Prostate gland (tissue), 2 donors: ENCODE measurements around the gene SPATC1L. TPM values are rescaled to one million over a fixed set of nuclear protein-coding genes. Genes with fewer than 3 reads are reported as not detected.

Experiments used
- DNase-seq: peaks from one replicate; pipeline ENCODE4 v3.0.0-alpha.2; 2019; ENCODE audit warnings: low spot score
- H3K27ac ChIP-seq, 2 donors: fragments of 200-600 bp; sonication (generic); 2 replicates each; pipeline ENCODE4 v1.5.1; 2017 to 2019
- H3K27me3 ChIP-seq: fragments of 200-600 bp; sonication (generic); replicated peaks from 2 replicates; pipeline ENCODE4 v1.5.1; 2019; ENCODE audit not compliant: insufficient read depth
- H3K36me3 ChIP-seq, 2 donors: fragments of 200-600 bp; sonication (generic); 1 replicate in 1 of 2; 2 replicates in 1 of 2; pipeline versions ENCODE4 v1.5.1 to v1.8.1; 2017 to 2019
- H3K4me1 ChIP-seq: fragments of 200-600 bp; sonication (generic); replicated peaks from 2 replicates; pipeline ENCODE4 v1.5.1; 2019
- H3K4me3 ChIP-seq, 2 donors: fragments of 200-600 bp; sonication (generic); 2 replicates each; pipeline ENCODE4 v1.5.1; 2017 to 2019
- H3K9me3 ChIP-seq: fragments of 200-600 bp; sonication (generic); 2 replicates; pipeline ENCODE4 v1.5.1; 2017
- CTCF ChIP-seq, 4 experiments: fragments of 200-600 bp in 2 of 4; fragments of 450-650 bp in 2 of 4; sonication (generic) in 2 of 4; IDR thresholded peaks; 1 replicate in 3 of 4; 2 replicates in 1 of 4; pipeline ENCODE4 v1.5.1; 2016 to 2019; ENCODE audit warnings: antibody characterized with exemption in 4 of 4, mild to moderate bottlenecking in 2 of 4, moderate library complexity in 2 of 4
- POLR2A ChIP-seq: fragments of 450-650 bp; IDR thresholded peaks from one replicate; pipeline ENCODE4 v1.6.1; 2016; ENCODE audit warnings: antibody characterized with exemption, mild to moderate bottlenecking
- POLR2AphosphoS5 ChIP-seq: sonication (generic); formaldehyde crosslinking; IDR thresholded peaks from one replicate; pipeline ENCODE4 v1.6.1; 2017; ENCODE audit warnings: antibody characterized with exemption
- WGBS: methylation state at CpG from one replicate; pipeline ENCODE4 v1.1.5; 2018; 5-methylcytosine and 5-hydroxymethylcytosine counted together
- intact Hi-C: fragments of 100-400 bp; cut with DNase I; formaldehyde crosslinking; loops from one replicate; pipeline ENCODE4 v1.14.2; 2022
- total RNA-seq, 2 donors: library from RNA; depleted of rRNA; stranded (reverse); fragments of >200 nt; gene quantifications; one replicate each; pipeline ENCODE4 v1.1.0, GENCODE V29; 2016

The SPATC1L gene
- total RNA-seq, 2 donors from 2014 or later = 42.0 to 79.4 TPM

DNA sequence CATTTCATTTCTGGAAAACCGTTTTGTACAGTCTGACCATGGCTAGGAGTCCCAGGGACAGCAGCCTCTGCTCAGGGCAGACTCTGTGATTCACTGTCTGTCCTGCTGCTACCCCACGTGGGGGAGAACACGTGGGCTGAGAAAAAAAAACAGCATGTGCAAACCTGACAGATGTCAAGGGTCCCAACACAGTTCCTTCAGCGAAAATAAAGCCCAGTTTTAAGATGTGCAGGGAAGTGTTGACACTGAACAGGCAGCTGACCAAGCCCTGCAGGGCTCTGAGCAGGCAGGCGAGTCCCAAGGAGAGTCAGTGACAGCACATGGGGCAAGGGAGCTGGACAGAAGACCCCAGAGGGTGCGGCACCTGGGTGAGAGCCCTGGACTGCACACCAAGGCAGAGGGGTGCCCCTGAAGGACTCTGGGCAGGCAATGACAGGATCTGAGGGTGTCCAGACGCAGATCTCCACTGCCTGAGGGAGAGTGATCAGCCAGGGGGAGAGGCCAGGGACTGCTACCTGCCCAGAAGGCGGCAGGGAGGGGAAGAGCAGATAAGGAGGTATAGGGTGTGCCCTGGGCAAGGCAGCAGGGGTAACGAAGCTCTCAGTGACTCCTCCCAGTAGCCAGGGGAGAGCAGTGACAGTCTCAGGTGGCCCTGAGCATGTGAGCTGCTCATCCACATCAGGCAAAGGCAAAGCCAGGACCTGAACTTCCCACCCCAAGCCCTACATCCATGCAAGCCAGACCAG is 5.1 kb upstream of the SPATC1L start:
- no peak for TF ChIP-seq CTCF (IDR thresholded peaks at IDR 0.05)
- peak; percentile 22 for TF ChIP-seq POLR2A
- TF ChIP-seq POLR2AphosphoS5 = peak; percentile 34
- H3K9me3 ChIP-seq = no peaks in the 10 kb centered on the region
- H3K4me1 ChIP-seq = peaks cover 23% of the 10 kb centered on the region
- H3K36me3 ChIP-seq = no peaks in the 10 kb centered on the region
- DNase-seq = peak; percentile 62
- 40% methylated on average over 9 of the region's 9 CpGs for WGBS
- H3K4me3 ChIP-seq = peak overlapping the region in 1 of 2 donors; percentile 4
- intact Hi-C loops = loop anchor here (5.0 kb wide), 1 partner anchor 217 kb away; no protein-coding TSS in a partner anchor
- H3K27ac ChIP-seq = peak overlapping the region; percentile 96 to 99
- H3K27me3 ChIP-seq = no peaks in the 10 kb centered on the region

GRCh38 chr21:46188226-46189212 is 4.3 kb upstream of the SPATC1L start:
- H3K36me3 ChIP-seq = no peaks in the 10 kb centered on the region
- peaks cover 23% of the 10 kb centered on the region for H3K4me1 ChIP-seq
- TF ChIP-seq POLR2AphosphoS5 = peak; percentile 91
- TF ChIP-seq POLR2A = no peak
- no peak for TF ChIP-seq CTCF (IDR thresholded peaks at IDR 0.05)
- DNase-seq = peak; percentile 82
- H3K9me3 ChIP-seq = no peaks in the 10 kb centered on the region
- WGBS = 20% methylated on average over 17 of the region's 17 CpGs
- peak overlapping the region; percentile 96 to 99 for H3K27ac ChIP-seq
- peak overlapping the region in 1 of 2 donors; percentile 4 for H3K4me3 ChIP-seq
- no peaks in the 10 kb centered on the region for H3K27me3 ChIP-seq
- intact Hi-C loops = loop anchor here (5.0 kb wide), 1 partner anchor 216 kb away; no protein-coding TSS in a partner anchor

- Histone ChIP-seq H3K36me3 (no peaks in the 10 kb centered on the region), H3K4me3 (no peak overlapping the region), H3K27ac (peak overlapping the region; percentile 96 to 99), H3K9me3 (no peaks in the 10 kb centered on the region), H3K4me1 (peaks cover 23% of the 10 kb centered on the region), H3K27me3 (no peaks in the 10 kb centered on the region)
- intact Hi-C loops = loop anchor here (5.0 kb wide), 1 partner anchor 216 kb away; no protein-coding TSS in a partner anchor
- no peak for DNase-seq
- TF ChIP-seq CTCF (IDR thresholded peaks at IDR 0.05) (no peak), POLR2A (no peak), POLR2AphosphoS5 (no peak)
- 73% methylated on average over 7 of the region's 7 CpGs for WGBS
Observed at GRCh38 chr21:46187814-46188213, 3.6 kb upstream of the SPATC1L start.

DNA sequence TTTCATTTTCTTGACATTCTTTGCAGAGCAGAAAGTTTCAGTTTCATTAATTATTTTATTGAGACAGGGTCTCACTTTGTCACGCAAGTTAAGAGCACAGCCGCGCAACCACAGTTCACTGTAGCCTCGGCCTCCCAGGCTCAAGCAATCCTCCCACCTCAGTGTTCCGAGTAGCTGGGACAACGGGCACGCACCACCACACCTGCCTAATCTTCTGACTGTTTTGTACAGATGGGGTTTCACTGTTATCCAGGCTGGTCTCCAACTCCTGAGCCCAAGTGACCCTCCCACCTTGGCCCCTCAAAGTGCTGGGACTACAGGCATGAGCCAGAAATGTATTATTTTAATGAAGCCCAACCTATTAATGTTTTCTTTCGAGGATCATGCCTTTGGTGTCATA is 3.0 kb upstream of the SPATC1L start:
- Histone ChIP-seq H3K36me3 (no peaks in the 10 kb centered on the region), H3K4me1 (peaks cover 23% of the 10 kb centered on the region), H3K27me3 (no peaks in the 10 kb centered on the region), H3K9me3 (no peaks in the 10 kb centered on the region), H3K4me3 (no peak overlapping the region), H3K27ac (peak overlapping the region; percentile 96 to 99)
- intact Hi-C loops = loop anchor here (5.0 kb wide), 1 partner anchor 215 kb away; no protein-coding TSS in a partner anchor
- TF ChIP-seq POLR2AphosphoS5 = no peak
- no peak for TF ChIP-seq POLR2A
- no peak for TF ChIP-seq CTCF (IDR thresholded peaks at IDR 0.05)
- no peak for DNase-seq
- WGBS = 96% methylated on average over 8 of the region's 8 CpGs
